GM18520 (cell line): ENCODE results near the gene SLC16A8.
"Not testable (repeated sequence)": the region's sequence is repeated elsewhere in the genome, so short reads cannot be mapped to it uniquely, and the experiment has no call there.

Source experiments
- ATAC-seq: cut with Tn5 transposase; IDR thresholded peaks from one replicate; pipeline ENCODE4 v1.9.1; 2021; ENCODE audit not compliant: unreplicated experiment

The SLC16A8 gene

GRCh38 chr22:38088629-38089473, 4.9 kb upstream of the SLC16A8 start:
- ATAC-seq = no peak

GRCh38 chr22:38087855-38088254, 3.9 kb upstream of the SLC16A8 start:
- ATAC-seq = no peak

- ATAC-seq = no peak
These were observed 3.0 kb upstream of the SLC16A8 start for GRCh38 chr22:38086942-38087341.

- ATAC-seq = no peak
These were observed 2.2 kb upstream of the SLC16A8 start for GRCh38 chr22:38086001-38086845.

GRCh38 chr22:38085501-38085900, 1.5 kb upstream of the SLC16A8 start:
- no peak for ATAC-seq

GRCh38 chr22:38085056-38085455, 1.1 kb upstream of the SLC16A8 start:
- no peak for ATAC-seq

- ATAC-seq = no peak
These were observed 836 bp downstream of the SLC16A8 start for GRCh38 chr22:38082986-38083710.

- ATAC-seq = no peak
These were observed 1.8 kb downstream of the SLC16A8 start for GRCh38 chr22:38081941-38082828.

GRCh38 chr22:38081636-38081940, 2.4 kb downstream of the SLC16A8 start:
- ATAC-seq = no peak

GRCh38 chr22:38080850-38081635, 2.9 kb downstream of the SLC16A8 start:
- no peak for ATAC-seq

- ATAC-seq = no peak
These were observed 3.5 kb downstream of the SLC16A8 start for GRCh38 chr22:38080474-38080849.

- no peak for ATAC-seq
These were observed 4.2 kb downstream of the SLC16A8 start for GRCh38 chr22:38079804-38080203.

GRCh38 chr22:38079208-38079607, 4.8 kb downstream of the SLC16A8 start:
- ATAC-seq = not testable (repeated sequence)

- ATAC-seq = no peak
These were observed 5.7 kb downstream of the SLC16A8 start for GRCh38 chr22:38078046-38078840.

GRCh38 chr22:38077595-38077994, 6.4 kb downstream of the SLC16A8 start:
- no peak for ATAC-seq

- ATAC-seq = no peak
These were observed 6.9 kb downstream of the SLC16A8 start for GRCh38 chr22:38077096-38077495.

GRCh38 chr22:38075961-38076360, 8.0 kb downstream of the SLC16A8 start:
- ATAC-seq = no peak

GRCh38 chr22:38075105-38075825, 8.7 kb downstream of the SLC16A8 start:
- ATAC-seq = no peak
